ENCODE results near the gene PIK3CD. TPM values are rescaled to one million over a fixed set of nuclear protein-coding genes. Genes with fewer than 3 reads are reported as not detected.
A peak's percentile ranks its signal among the peaks of the same experiment; 100 is the strongest.

The PIK3CD gene
- total and polyA plus RNA-seq, 8 donors: 2.8 to 74.1 (median 5.4) TPM

GRCh38 chr1:9658199-9658598 is 6.7 kb downstream of the PIK3CD start:
- H3K4me1 ChIP-seq: peaks cover 0 to 6% (median 2%) of the 10 kb centered on the region in 4 donors
- intact Hi-C loops (cut with DNase I; ENCODE audit: low total_unique reads): no loop called here
- WGBS, 5 donors: 66 to 76% (median 70%) methylated on average over 4 of the region's 4 CpGs

GRCh38 chr1:9659328-9659727 is 7.8 kb downstream of the PIK3CD start:
- peaks cover 0 to 3% (median 3%) of the 10 kb centered on the region in 3 donors for H3K27me3 ChIP-seq
- no peak overlapping the region for H3K4me3 ChIP-seq
- intact Hi-C loops (cut with DNase I; ENCODE audit: low total_unique reads): no loop called here
- DNase-seq: peak in 1 of 2 donors; percentile 49
- WGBS, 5 donors: 60 to 78% (median 70%) methylated on average over 5 of the region's 5 CpGs
- H3K27ac ChIP-seq: no peak overlapping the region
- H3K36me3 ChIP-seq: no peaks in the 10 kb centered on the region
- no peaks in the 10 kb centered on the region for H3K9me3 ChIP-seq
- peaks cover 0 to 5% (median 2%) of the 10 kb centered on the region in 4 donors for H3K4me1 ChIP-seq
- TF ChIP-seq EP300 (IDR thresholded peaks at IDR 0.05): no peak
- no peak for TF ChIP-seq POLR2A (IDR thresholded peaks at IDR 0.05)
- no peak for TF ChIP-seq CTCF (IDR thresholded peaks at IDR 0.05)
- TF ChIP-seq POLR2AphosphoS5 (IDR thresholded peaks at IDR 0.05): no peak

More at GRCh38 chr1:9658199-9658598, 6.7 kb downstream of the PIK3CD start:
- Histone ChIP-seq H3K27me3 (peaks cover 0 to 12% (median 9%) of the 10 kb centered on the region in 3 donors), H3K36me3 (no peaks in the 10 kb centered on the region), H3K4me3 (no peak overlapping the region), H3K27ac (no peak overlapping the region), H3K9me3 (no peaks in the 10 kb centered on the region)
- TF ChIP-seq POLR2A (IDR thresholded peaks at IDR 0.05) (no peak), EP300 (IDR thresholded peaks at IDR 0.05) (no peak), POLR2AphosphoS5 (IDR thresholded peaks at IDR 0.05) (no peak), CTCF (IDR thresholded peaks at IDR 0.05) (no peak)
- DNase-seq: no peak

- Histone ChIP-seq H3K27ac (no peak overlapping the region), H3K9me3 (no peaks in the 10 kb centered on the region), H3K36me3 (no peaks in the 10 kb centered on the region), H3K4me3 (no peak overlapping the region), H3K4me1 (peaks cover 0 to 4% (median 0%) of the 10 kb centered on the region in 4 donors), H3K27me3 (peaks cover 0 to 29% (median 0%) of the 10 kb centered on the region in 3 donors)
- DNase-seq: no peak
- TF ChIP-seq POLR2A (IDR thresholded peaks at IDR 0.05) (no peak), POLR2AphosphoS5 (IDR thresholded peaks at IDR 0.05) (no peak), EP300 (IDR thresholded peaks at IDR 0.05) (no peak), CTCF (IDR thresholded peaks at IDR 0.05) (no peak)
- intact Hi-C loops (cut with DNase I; ENCODE audit: low total_unique reads): no loop called here
- WGBS, 5 donors: 90 to 94% (median 92%) methylated on average over 6 of the region's 6 CpGs
These were observed 11.7 kb downstream of the PIK3CD start for GRCh38 chr1:9663257-9663656.

GRCh38 chr1:9665193-9665592 is 13.7 kb downstream of the PIK3CD start:
- H3K4me3 ChIP-seq: no peak overlapping the region
- WGBS, 5 donors: 83 to 95% (median 94%) methylated on average over 9 of the region's 9 CpGs
- no peaks in the 10 kb centered on the region for H3K9me3 ChIP-seq
- H3K36me3 ChIP-seq: no peaks in the 10 kb centered on the region
- peaks cover 0 to 4% (median 0%) of the 10 kb centered on the region in 4 donors for H3K4me1 ChIP-seq
- TF ChIP-seq POLR2A (IDR thresholded peaks at IDR 0.05): no peak
- no peak for TF ChIP-seq EP300 (IDR thresholded peaks at IDR 0.05)
- TF ChIP-seq POLR2AphosphoS5 (IDR thresholded peaks at IDR 0.05): no peak
- TF ChIP-seq CTCF (IDR thresholded peaks at IDR 0.05): no peak
- intact Hi-C loops (cut with DNase I; ENCODE audit: low total_unique reads): no loop called here
- DNase-seq: no peak
- peaks cover 0 to 38% (median 0%) of the 10 kb centered on the region in 3 donors for H3K27me3 ChIP-seq
- no peak overlapping the region for H3K27ac ChIP-seq
